Kidney capillary endothelial cell (primary cell): Measurements from ENCODE around the gene MS4A4A.

Experiments used
- DNase-seq: peaks from one replicate; pipeline ENCODE4 v3.0.0-alpha.2; 2018; ENCODE audit warnings: low spot score

Gene MS4A4A

GRCh38 chr11:60349990-60350389 lies 69.5 kb downstream of the MS4A4A start:
- DNase-seq, result no peak

GRCh38 chr11:60357771-60358170 lies 77.3 kb downstream of the MS4A4A start:
- DNase-seq, result no peak
